B cell (primary cell): ENCODE data around the gene KCNQ5.

ENCODE experiments used
- CTCF ChIP-seq: fragments of 200-600 bp; IDR thresholded peaks from one replicate; pipeline ENCODE4 v1.8.0; 2022; ENCODE audit warnings: antibody characterized with exemption, mild to moderate bottlenecking
- EZH2 ChIP-seq: IDR thresholded peaks from 2 replicates; pipeline ENCODE4 v1.6.1; 2012; ENCODE audit warnings: borderline replicate concordance, low read depth, mild to moderate bottlenecking, moderate library complexity, low read length; ENCODE audit not compliant: insufficient read depth, poor library complexity, severe bottlenecking

DNA sequence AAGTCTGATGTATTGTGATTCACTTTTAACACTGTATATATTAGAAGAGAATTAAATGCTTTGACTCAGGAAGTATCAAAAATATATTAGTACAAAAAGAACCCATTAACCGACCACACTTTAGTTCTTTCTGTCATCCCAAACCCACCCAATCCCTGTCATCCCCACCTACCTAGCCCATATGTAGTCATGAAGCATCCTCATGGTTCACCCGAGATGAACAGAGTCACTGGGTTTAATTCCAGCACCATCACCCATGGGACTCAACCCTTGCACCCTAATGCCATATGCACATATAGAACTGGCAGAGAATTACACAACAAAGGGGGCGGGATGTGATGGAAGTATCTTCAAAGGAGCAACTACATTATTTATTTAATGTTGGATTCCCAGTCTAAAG lies 462.0 kb downstream of the KCNQ5 start:
- TF ChIP-seq CTCF, result no peak
- no peak for TF ChIP-seq EZH2
